Measurements from ENCODE around the gene NR1H3.

The NR1H3 gene

GRCh38 chr11:47317064-47317828 is 59.5 kb downstream of the NR1H3 start:
- H3K27me3 Mint-ChIP-seq: no peaks in the 10 kb centered on the region
- no peak overlapping the region for H3K4me3 Mint-ChIP-seq
- intact Hi-C loops (cut with micrococcal nuclease): loop anchor here (10.0 kb wide), 1 partner anchor 98 kb away; no protein-coding TSS in a partner anchor
- H3K9me3 Mint-ChIP-seq: no peaks in the 10 kb centered on the region
- H3K36me3 Mint-ChIP-seq (ENCODE audit: low read depth): peaks cover 84% of the 10 kb centered on the region
- peaks cover 15% of the 10 kb centered on the region for H3K4me1 Mint-ChIP-seq (ENCODE audit: low read depth)
- H3K27ac Mint-ChIP-seq: peak overlapping the region; percentile 28

DNA sequence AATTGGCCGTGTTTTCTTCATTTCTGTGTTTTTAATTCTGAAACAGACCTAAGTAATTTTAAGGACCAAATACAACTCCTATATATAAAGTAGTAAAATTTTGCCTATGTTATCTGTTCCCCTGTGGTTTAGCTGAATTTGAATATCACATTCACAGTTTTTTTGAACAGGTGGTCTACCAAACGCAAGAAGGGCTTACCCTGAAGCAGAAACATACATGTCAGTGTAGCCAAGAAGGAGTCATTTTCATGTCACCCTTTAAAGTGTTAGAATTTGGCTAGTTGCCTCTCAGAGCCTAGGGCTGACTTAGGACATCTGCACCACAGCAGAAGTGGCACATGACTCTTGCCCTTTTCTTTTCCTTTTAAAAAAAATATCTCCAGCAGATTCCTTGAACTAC is 60.4 kb downstream of the NR1H3 start:
- Mint-ChIP-seq H3K4me1 (ENCODE audit: low read depth) (peaks cover 15% of the 10 kb centered on the region), H3K27me3 (no peaks in the 10 kb centered on the region), H3K36me3 (ENCODE audit: low read depth) (peaks cover 75% of the 10 kb centered on the region), H3K27ac (no peak overlapping the region), H3K4me3 (no peak overlapping the region), H3K9me3 (no peaks in the 10 kb centered on the region)
- intact Hi-C loops (cut with micrococcal nuclease): loop anchor here (10.0 kb wide), 1 partner anchor 97 kb away; no protein-coding TSS in a partner anchor
